SKM-1 (cell line): ENCODE data around the gene FAM107B.
A peak's percentile ranks its signal among the peaks of the same experiment; 100 is the strongest.
"Not testable (repeated sequence)": the region's sequence is repeated elsewhere in the genome, so short reads cannot be mapped to it uniquely, and the experiment has no call there.

ENCODE experiments used
- DNase-seq: peaks from one replicate; lab custom pipeline; 2025; ENCODE audit not compliant: unreplicated experiment; lab: John Stamatoyannopoulos, UW

FAM107B gene

GRCh38 chr10:14667280-14667679, 107.4 kb downstream of the FAM107B start:
- no peak for DNase-seq

GRCh38 chr10:14665865-14666857, 108.5 kb downstream of the FAM107B start:
- DNase-seq = no peak

GRCh38 chr10:14665304-14665703, 109.4 kb downstream of the FAM107B start:
- no peak for DNase-seq

GRCh38 chr10:14664345-14664744, 110.4 kb downstream of the FAM107B start:
- DNase-seq = no peak

- no peak for DNase-seq
Measured at GRCh38 chr10:14661818-14662217, 112.9 kb downstream of the FAM107B start.

GRCh38 chr10:14660831-14661230, 113.9 kb downstream of the FAM107B start:
- no peak for DNase-seq

- peak; percentile 83 for DNase-seq
Measured at GRCh38 chr10:14659626-14660196, 115.0 kb downstream of the FAM107B start.

- DNase-seq = not testable (repeated sequence)
Measured at GRCh38 chr10:14659137-14659536, 115.6 kb downstream of the FAM107B start.

- no peak for DNase-seq
Measured at GRCh38 chr10:14658331-14659127, 116.2 kb downstream of the FAM107B start.

GRCh38 chr10:14656052-14656730, 118.5 kb downstream of the FAM107B start:
- DNase-seq = peak; percentile 12

GRCh38 chr10:14654821-14655382, 119.8 kb downstream of the FAM107B start:
- DNase-seq = no peak

GRCh38 chr10:14653271-14654161, 121.2 kb downstream of the FAM107B start:
- no peak for DNase-seq

- DNase-seq = no peak
Measured at GRCh38 chr10:14652816-14653215, 121.9 kb downstream of the FAM107B start.

- DNase-seq = no peak
Measured at GRCh38 chr10:14652067-14652466, 122.6 kb downstream of the FAM107B start.

GRCh38 chr10:14649739-14650138, 125.0 kb downstream of the FAM107B start:
- DNase-seq = no peak

- no peak for DNase-seq
Measured at GRCh38 chr10:14648946-14649345, 125.8 kb downstream of the FAM107B start.

GRCh38 chr10:14648005-14648765, 126.5 kb downstream of the FAM107B start:
- DNase-seq = peak; percentile 82

- DNase-seq = no peak
Measured at GRCh38 chr10:14645239-14645960, 129.3 kb downstream of the FAM107B start.
